NCI-H226 (cell line): Measurements from ENCODE around the gene NCK2.
A peak's percentile ranks its signal among the peaks of the same experiment; 100 is the strongest.
"Not testable (repeated sequence)": the region's sequence is repeated elsewhere in the genome, so short reads cannot be mapped to it uniquely, and the experiment has no call there.

Experiments
- DNase-seq: peaks from one replicate; pipeline ENCODE4 v3.0.0-alpha.2; 2015

NCK2 gene

DNA sequence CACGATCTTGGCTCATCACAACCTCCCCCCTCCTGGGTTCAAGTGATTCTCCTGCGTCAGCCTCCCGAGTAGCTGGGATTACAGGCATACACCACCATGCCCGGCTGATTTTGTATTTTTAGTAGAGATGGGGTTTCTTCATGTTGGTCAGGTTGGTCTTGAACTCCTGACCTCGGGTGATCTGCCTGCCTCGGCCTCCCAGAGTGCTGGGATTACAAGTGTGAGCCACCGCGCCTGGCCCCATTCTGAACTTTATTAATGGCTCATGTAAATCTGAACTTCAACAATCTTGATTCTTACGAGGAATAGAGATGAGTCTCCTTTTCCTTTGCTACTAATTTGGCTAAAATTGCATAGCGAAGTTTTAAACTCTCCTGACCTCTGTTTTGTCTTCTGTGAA is 12.2 kb downstream of the NCK2 start:
- not testable (repeated sequence) for DNase-seq

- no peak for DNase-seq
Measured at GRCh38 chr2:105757433-105757832, 12.7 kb downstream of the NCK2 start.

DNA sequence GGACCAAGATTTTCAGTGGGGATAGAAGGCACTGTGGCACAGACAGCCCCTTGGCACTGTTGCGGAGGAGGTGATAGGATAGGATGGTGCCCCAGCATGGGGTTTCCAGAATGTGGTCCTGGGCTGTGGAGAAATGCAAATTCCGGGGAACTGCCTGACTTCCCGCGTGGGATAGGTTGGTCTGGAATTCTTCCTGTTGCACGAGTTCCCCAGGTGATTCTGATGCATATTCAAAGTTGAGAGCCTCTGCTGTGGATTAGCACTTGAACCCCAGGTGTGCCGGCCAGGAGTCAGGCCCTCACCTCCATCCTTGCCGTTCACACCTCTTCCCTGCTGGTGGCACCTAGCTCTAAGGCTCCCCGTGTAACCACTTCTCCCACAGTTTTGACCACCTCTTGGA is 15.5 kb downstream of the NCK2 start:
- no peak for DNase-seq

- no peak for DNase-seq
Measured at GRCh38 chr2:105760639-105761337, 16.1 kb downstream of the NCK2 start.

DNA sequence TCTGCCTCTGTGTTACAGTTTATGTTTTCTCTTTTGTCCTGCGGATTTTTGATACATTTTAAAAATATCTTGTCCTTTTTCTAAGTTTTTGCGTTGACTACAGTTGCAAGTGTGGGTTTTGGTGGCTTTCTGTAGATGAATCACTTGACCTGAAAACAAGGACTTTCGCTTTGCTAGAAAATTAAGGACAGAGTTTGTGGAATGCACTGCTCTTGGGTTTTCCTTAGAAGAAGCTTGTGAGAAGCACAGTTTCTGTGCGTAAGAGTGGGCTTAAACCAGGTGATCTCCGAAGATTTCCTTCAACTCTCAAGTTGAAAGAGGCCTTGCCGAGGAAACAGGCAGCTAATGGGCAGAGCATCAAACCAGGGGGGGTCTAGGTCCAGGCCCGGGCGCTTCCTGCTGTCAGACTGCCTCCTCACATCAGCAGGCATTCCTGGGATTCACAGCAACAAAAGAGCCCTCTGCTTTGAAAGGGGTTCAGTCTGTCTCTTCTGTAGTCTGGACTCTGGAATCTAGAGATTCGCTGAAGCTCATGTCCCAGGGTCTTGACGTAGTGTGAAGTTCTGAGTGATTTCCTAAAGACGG is 17.3 kb downstream of the NCK2 start:
- no peak for DNase-seq

DNA sequence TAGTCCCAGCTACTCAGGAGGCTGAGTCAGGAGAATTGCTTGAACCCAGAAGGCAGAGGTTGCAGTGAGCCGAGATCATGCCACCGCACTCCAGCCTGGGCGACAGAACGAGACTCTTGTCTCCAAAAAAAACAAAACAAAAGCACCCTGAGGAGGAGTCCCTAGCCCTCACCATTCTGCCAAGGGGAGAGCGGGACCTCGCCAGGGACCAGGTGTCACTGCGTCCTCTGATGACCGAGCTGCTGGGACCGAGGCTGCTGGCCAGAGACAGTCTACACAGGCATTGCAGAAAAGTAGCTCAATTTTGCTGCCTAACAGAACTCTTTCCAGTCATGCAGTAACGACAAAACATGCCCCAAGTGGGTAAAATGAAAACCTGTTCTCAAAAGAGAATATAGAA is 18.4 kb downstream of the NCK2 start:
- no peak for DNase-seq

- DNase-seq, result no peak
Measured at GRCh38 chr2:105764059-105764458, 19.3 kb downstream of the NCK2 start.

DNA sequence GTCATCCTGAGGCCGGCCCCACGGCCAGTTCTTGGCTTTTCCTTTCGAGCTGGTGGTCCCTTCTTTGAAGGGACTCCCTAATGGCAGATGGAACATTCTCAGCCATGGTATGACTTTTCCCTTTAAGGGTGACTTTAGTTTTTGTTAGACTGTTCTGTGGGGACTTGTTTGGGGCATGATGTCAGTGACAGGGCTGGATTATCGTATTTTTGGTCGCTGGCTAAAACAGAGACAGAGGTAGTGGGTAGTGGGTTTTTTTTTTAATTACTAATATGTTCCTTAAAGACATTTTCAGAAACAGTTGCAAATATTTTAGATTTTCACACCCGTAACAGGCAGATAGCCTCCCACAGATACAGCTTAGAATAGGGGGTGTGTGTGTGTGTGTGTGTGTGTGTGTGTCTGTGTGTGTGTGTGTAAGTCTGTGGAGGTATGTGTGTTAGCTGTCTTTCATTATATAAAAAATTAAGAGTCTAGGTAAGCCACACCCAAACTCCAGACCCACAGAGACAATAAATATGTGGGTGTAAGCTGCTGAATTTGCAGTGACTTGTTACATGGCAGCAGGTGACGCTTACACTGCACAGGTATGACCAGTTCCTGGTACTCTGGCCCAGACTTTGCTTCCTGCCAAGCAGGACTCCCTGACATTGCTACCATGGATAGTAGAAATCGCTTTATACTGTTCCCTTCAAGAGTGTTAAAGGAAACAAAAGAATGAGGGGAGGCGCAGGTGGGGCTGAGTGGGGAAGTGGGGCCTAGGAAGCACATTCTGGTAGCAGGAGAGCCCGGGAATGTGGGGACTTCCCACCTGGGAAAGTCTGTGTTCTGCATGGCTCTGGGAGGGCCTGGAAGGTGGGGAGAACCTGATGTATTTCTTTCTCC is 20.9 kb downstream of the NCK2 start:
- no peak for DNase-seq

GRCh38 chr2:105766300-105766866 is 21.7 kb downstream of the NCK2 start:
- no peak for DNase-seq

- no peak for DNase-seq
Measured at GRCh38 chr2:105768176-105768575, 23.5 kb downstream of the NCK2 start.

GRCh38 chr2:105768961-105769452 is 24.3 kb downstream of the NCK2 start:
- DNase-seq, result peak; percentile 85

DNA sequence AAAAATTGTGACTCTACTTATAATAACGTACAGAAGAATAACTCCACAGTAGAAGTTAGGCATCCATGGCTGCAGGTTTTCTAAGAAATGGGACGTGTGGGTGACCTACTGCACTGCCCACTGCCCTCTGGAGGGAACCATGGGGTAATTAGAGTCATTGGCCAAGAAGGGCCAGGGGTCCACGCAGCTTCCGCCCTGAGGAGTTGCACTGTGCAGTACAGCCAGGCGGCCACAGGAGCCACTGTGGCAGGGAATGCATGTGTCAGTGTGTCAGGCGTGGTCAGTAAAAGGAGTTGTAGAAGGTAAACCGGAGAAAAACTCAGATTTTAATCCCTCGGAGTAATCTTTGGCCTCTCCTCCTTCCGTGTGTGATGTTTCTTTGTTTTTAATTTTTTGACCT is 24.8 kb downstream of the NCK2 start:
- DNase-seq, result peak; percentile 47

DNA sequence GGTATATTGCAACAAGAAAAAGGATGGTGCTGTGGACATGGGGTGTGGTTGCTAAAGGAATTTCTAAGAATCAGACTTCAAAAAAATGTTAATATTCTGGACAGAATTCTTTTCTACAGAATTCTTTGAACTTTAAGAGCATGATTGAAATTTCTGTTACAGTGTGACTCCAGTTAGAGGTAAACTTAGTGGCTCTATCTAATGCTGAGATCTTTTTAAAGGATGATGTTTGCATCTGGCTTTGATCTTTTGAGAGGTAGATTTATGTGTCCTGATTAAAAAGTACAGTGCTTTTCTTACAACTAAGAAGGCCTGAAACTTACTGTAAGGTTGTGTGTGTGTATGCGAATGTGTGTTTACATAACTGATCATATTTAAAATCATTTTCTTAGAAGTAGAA is 25.4 kb downstream of the NCK2 start:
- DNase-seq, result no peak

DNA sequence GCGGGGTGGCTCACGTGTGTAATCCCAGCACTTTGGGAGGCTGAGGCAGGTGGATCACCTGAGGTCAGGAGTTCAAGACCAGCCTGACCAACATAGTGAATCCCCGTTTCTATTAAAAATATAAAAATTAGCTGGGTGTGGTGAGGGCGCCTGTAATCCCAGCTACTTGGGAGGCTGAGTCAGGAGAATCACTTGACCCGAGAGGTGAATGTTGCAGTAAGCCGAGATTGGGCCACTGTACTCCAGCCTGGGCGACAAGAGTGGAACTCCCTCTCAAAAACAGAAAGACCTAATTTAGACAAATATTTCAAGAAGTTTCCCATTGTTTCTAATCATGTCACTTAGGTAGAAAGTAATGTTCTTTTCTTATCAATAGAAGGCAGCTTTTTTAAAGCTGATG is 26.6 kb downstream of the NCK2 start:
- not testable (repeated sequence) for DNase-seq

- DNase-seq, result no peak
Measured at GRCh38 chr2:105771836-105772235, 27.1 kb downstream of the NCK2 start.

GRCh38 chr2:105772362-105772761 is 27.6 kb downstream of the NCK2 start:
- DNase-seq, result no peak

GRCh38 chr2:105773568-105773967 is 28.9 kb downstream of the NCK2 start:
- DNase-seq, result no peak

DNA sequence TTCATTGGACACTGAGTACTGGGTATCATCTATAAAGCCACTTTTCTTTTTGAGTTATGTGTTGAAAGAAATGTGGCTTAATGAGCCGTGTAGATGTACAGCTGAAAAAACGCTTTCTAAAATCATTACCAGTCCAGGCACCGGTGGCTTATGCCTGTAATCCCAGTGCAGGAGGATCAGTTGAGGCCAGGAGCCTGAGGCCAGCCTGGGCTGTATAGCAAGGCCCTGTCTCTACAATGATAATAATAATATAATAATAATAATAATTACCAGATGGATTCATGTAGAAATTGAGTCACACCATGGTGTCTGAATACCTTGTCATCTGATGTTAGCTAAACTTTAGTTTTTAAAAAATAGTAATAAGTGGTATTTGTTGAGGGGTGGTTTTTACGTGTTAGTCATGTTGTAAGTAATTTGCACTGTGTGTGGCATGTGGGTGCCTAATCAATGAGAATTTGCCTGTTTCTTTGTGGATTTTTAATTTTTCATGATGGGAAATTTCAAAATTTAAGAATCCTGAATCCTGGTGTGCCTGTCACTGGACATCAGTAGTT is 30.1 kb downstream of the NCK2 start:
- no peak for DNase-seq

GRCh38 chr2:105775809-105776559 is 31.3 kb downstream of the NCK2 start:
- DNase-seq, result no peak

DNA sequence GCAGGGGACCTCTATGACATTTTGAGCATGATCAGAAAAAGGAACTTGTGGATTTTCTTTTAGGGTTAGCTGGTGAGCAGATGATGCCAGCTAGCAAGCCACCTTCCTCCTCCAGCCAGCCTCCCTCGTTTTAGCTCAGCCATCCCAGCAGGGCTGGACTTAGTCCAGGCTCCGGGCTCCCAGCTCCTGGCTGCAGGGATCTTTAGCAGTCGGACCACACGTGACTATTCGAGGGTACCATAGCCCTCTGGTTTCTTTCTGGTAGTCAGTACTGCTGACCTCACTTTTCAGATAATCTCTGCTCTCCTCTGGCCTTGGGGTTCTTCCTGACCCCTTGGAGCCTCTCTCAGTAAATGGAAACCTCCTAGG is 31.8 kb downstream of the NCK2 start:
- no peak for DNase-seq

DNA sequence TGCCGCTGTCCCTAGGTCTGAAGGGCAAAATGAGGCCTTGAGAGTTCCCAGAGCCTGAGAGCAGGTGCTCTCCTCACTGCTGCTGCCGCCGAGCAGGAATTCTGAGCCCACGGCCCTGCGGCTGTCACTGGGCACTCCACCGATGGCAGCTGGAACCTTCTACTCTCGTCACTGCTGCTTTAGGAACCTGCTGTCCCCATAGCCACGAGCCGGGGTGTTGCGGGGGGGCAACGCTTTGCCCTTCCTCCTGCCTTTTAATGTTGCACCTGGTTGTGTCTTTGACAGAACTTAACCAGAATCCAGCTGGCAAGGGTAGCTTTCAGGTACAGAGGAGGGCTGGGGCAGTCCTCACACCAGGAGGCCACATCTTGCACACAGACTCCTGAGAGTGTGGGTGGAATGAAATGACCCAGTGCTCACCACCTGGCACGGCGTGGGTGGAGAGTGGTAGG is 32.3 kb downstream of the NCK2 start:
- no peak for DNase-seq

GRCh38 chr2:105777506-105778055 is 32.9 kb downstream of the NCK2 start:
- no peak for DNase-seq
